MCF 10A (cell line): ENCODE measurements around the gene DUSP8. TPM values are rescaled to one million over a fixed set of nuclear protein-coding genes. Genes with fewer than 3 reads are reported as not detected.

Experiments used
- BruUV-seq: library from RNA; stranded (reverse); fragments of 400-500 nt; replicated peaks from 2 replicates; lab custom pipeline; 2021; lab: Mats Ljungman, UMichigan
- CTCF ChIA-PET: fragments of 300-600 bp; sonication (Branson Sonifier 250); formaldehyde crosslinking; extraction: SDS; loops from one replicate; lab custom pipeline; 2021; ENCODE audit warnings: antibody characterized with exemption, inconsistent platforms; lab: Yijun Ruan, JAX
- POLR2A ChIA-PET: fragments of 300-600, 350-650 bp; sonication (Branson Sonifier 250); formaldehyde crosslinking; extraction: SDS; loops from one replicate; lab custom pipeline; 2020; ENCODE audit warnings: antibody characterized with exemption, inconsistent platforms; lab: Yijun Ruan, JAX
- DNase-seq: peaks from one replicate; pipeline ENCODE4 v3.0.0-alpha.2; 2018; ENCODE audit not compliant: unreplicated experiment
- H3K27ac Mint-ChIP-seq: one replicate; pipeline ENCODE4 v1.8.0; 2022; ENCODE audit warnings: mild to moderate bottlenecking, low read depth, mixed read lengths; ENCODE audit not compliant: unreplicated experiment
- H3K27me3 Mint-ChIP-seq: one replicate; pipeline ENCODE4 v1.8.0; 2022; ENCODE audit warnings: mixed read lengths; ENCODE audit not compliant: insufficient read depth, unreplicated experiment
- H3K36me3 Mint-ChIP-seq: one replicate; pipeline ENCODE4 v1.8.0; 2022; ENCODE audit warnings: mild to moderate bottlenecking, moderate library complexity, mixed read lengths; ENCODE audit not compliant: insufficient read depth, unreplicated experiment
- H3K4me1 Mint-ChIP-seq: one replicate; pipeline ENCODE4 v1.8.0; 2022; ENCODE audit warnings: mixed read lengths; ENCODE audit not compliant: insufficient read depth, unreplicated experiment
- H3K4me3 Mint-ChIP-seq: one replicate; pipeline ENCODE4 v1.8.0; 2022; ENCODE audit warnings: mild to moderate bottlenecking, moderate library complexity, mixed read lengths; ENCODE audit not compliant: unreplicated experiment
- H3K9me3 Mint-ChIP-seq: one replicate; pipeline ENCODE4 v1.8.0; 2022; ENCODE audit warnings: mixed read lengths; ENCODE audit not compliant: unreplicated experiment
- CTCF ChIP-seq: fragments of 200-600 bp; IDR thresholded peaks from one replicate; pipeline ENCODE4 v1.8.0; 2022; ENCODE audit warnings: antibody characterized with exemption, mild to moderate bottlenecking; ENCODE audit not compliant: unreplicated experiment
- intact Hi-C: fragments of 100-400 bp; cut with micrococcal nuclease; formaldehyde crosslinking; loops from 2 replicates; pipeline ENCODE4 v1.14.1; 2022
- total RNA-seq: library from RNA; stranded (reverse); gene quantifications from 2 replicates; pipeline ENCODE4 v1.2.3, GENCODE V29; 2022

The DUSP8 gene
- total RNA-seq, 1 experiment from 2014 or later: 17.6 TPM

DNA sequence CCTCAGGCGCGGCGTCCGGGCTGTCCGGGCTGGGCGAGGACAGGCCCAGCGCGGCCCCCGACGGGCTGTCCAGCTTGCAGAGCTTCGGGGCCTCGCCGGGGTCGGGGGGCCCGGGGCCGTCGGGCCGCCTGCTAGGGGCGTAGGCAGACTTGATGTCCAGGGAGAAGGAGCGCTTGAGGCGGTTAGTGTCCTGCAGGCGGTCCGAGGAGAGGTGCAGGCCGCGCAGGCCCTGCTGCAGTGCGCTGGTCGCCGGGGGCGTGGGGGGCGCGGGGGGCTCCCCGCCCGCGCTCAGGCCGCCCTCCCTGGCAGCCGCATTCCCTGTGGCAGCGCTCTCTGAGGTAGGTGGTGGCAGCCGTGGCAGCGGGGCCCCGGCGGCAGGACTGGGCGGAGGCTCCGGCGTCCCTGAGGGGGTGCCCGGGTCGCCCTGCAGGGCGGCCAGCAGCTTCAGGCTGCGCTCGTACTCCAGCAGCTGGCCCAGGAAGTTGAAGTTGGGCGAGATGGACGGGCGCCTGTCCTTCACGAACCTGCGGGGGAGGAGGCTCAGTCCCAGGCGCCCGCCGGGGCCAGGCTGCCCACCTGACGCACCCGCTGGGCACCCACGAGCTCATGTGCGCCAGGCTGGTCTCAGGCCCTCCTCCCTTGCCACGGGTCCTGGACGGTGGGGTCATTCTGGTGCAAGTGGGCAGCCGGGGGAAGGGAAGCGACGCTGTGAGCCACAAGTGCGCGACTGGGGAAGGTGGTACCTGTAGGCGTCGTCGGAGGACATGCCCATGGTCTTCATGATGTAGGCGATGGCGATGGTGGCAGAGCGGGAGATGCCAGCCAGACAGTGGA, 14.8 kb downstream of the DUSP8 start:
- H3K27ac Mint-ChIP-seq: no peak overlapping the region
- H3K27me3 Mint-ChIP-seq: no peaks in the 10 kb centered on the region
- no peak for TF ChIP-seq CTCF
- no peaks in the 10 kb centered on the region for H3K9me3 Mint-ChIP-seq
- peaks cover 34% of the 10 kb centered on the region for H3K4me1 Mint-ChIP-seq
- no TSS peak for BruUV-seq
- no peak overlapping the region for H3K4me3 Mint-ChIP-seq
- CTCF ChIA-PET: interaction anchor here (0.6 to 3.9 kb wide), 4 partner anchors 11 to 1337 kb away, joined by 3 to 32 read pairs (median 9); no protein-coding TSS in a partner anchor
- intact Hi-C loops: loop anchor here (10.0 kb wide), 1 partner anchor 278 kb away; the partner anchor contains the start of genes SYT8 and TNNI2
- no peaks in the 10 kb centered on the region for H3K36me3 Mint-ChIP-seq
- no peak for DNase-seq
- POLR2A ChIA-PET: interaction anchor here (1.6 kb wide), 1 partner anchor 11 kb away, joined by 8 read pairs; no protein-coding TSS in a partner anchor

DNA sequence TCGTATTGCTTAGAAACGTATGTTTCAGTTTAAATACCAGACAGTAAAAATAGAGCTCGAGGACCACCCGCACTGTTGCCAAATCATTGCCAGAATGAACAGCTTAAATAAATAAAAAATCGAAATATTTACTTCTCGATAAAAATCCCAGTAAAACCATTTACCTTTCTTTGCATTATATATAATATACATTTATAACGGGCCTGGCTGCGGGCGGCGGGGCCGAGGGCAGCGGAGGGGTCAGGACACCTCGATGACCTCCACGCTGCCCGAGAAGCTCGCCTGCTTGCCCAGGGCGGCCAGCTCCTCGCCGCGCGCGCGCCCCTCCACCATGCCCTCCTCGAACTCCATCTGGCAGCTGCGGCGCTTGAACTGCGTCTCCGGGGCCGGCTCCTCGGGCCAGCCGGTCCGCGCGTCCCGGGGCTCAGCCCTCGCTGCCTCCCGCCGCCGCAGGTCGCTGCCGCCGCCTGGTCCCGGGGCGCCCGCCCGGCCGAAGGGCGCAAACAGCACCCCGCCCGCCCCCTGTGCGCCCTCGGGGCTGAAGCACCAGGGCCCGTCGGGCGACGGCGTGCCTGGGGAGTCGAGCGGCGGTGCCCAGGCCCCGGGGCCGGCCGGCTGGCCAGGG, 15.7 kb downstream of the DUSP8 start:
- CTCF ChIA-PET: interaction anchor here (1.1 to 4.9 kb wide), 3 partner anchors 10 to 18 kb away, joined by 4 to 47 read pairs (median 5); no protein-coding TSS in a partner anchor
- H3K4me1 Mint-ChIP-seq: peaks cover 34% of the 10 kb centered on the region
- H3K9me3 Mint-ChIP-seq: no peaks in the 10 kb centered on the region
- H3K36me3 Mint-ChIP-seq: no peaks in the 10 kb centered on the region
- POLR2A ChIA-PET: no interaction called here
- BruUV-seq: no TSS peak
- intact Hi-C loops: loop anchor here (10.0 kb wide), 1 partner anchor 278 kb away; the partner anchor contains the start of genes SYT8 and TNNI2
- TF ChIP-seq CTCF: no peak
- H3K27me3 Mint-ChIP-seq: no peaks in the 10 kb centered on the region
- no peak overlapping the region for H3K27ac Mint-ChIP-seq
- no peak overlapping the region for H3K4me3 Mint-ChIP-seq
- no peak for DNase-seq

DNA sequence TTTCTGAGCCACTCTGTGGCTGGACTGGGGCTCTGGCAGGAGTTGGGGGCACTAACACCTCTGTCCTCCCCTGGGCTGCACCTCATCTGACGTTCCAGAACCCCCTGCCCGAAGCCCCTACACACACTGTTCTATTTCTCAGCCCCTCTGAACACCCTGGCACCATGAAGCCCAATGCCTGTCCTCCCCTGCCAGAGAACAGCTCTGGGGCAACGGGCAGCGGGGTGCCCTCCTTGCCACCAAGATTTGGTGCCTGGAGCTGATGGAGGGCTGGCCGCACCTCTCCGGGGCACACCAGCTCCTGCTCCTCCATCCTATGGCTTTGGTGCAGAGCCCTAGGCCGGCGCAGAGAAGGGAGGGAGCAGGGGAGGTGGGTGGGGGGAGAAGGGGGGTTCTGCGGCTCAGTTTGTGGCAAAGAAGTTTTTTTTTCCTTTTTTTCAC, 16.3 kb downstream of the DUSP8 start:
- no peak for DNase-seq
- H3K4me3 Mint-ChIP-seq: no peak overlapping the region
- H3K4me1 Mint-ChIP-seq: peaks cover 34% of the 10 kb centered on the region
- ChIA-PET POLR2A (interaction anchor here (0.6 kb wide), 1 partner anchor 1437 kb away, joined by 3 read pairs; no protein-coding TSS in a partner anchor), CTCF (interaction anchor here (0.6 to 4.9 kb wide), 4 partner anchors 9 to 103 kb away, joined by 3 to 47 read pairs (median 4); no protein-coding TSS in a partner anchor)
- no peaks in the 10 kb centered on the region for H3K9me3 Mint-ChIP-seq
- no peaks in the 10 kb centered on the region for H3K27me3 Mint-ChIP-seq
- intact Hi-C loops: loop anchor here (10.0 kb wide), 1 partner anchor 279 kb away; the partner anchor contains the start of genes SYT8 and TNNI2
- no peak for TF ChIP-seq CTCF
- no peak overlapping the region for H3K27ac Mint-ChIP-seq
- no peaks in the 10 kb centered on the region for H3K36me3 Mint-ChIP-seq
- BruUV-seq: no TSS peak
